HepG2 (cell line): ENCODE data around the gene DHRS12. TPM values are rescaled to one million over a fixed set of nuclear protein-coding genes. Genes with fewer than 3 reads are reported as not detected.

ENCODE experiments used
- ATF1 ChIP-seq: IDR thresholded peaks from 2 replicates; pipeline ENCODE4 v1.6.1; 2016; ENCODE audit warnings: mild to moderate bottlenecking, control low read depth
- ATF7 ChIP-seq, 2 experiments: fragments of 450-650 bp in 1 of 2; sonication (generic) in 1 of 2; formaldehyde crosslinking in 1 of 2; IDR thresholded peaks; 2 replicates each; pipeline versions ENCODE4 v1.4.0 to v1.6.1; 2016 to 2020; ENCODE audit warnings: antibody characterized with exemption in 1 of 2, mild to moderate bottlenecking in 1 of 2, missing genetic modification reagents in 1 of 2
- CREBL2 ChIP-seq: sonication (generic); formaldehyde crosslinking; IDR thresholded peaks from 2 replicates; pipeline ENCODE4 v1.8.1; 2023; ENCODE audit warnings: missing genetic modification reagents, mild to moderate bottlenecking, borderline replicate concordance
- DMAP1 ChIP-seq: IDR thresholded peaks from 2 replicates; pipeline ENCODE4 v1.6.1; 2016
- MLXIP ChIP-seq: sonication (generic); formaldehyde crosslinking; IDR thresholded peaks from 2 replicates; pipeline ENCODE4 v1.9.0; 2021; ENCODE audit warnings: missing genetic modification reagents, borderline replicate concordance
- MXD1 ChIP-seq: sonication (generic); formaldehyde crosslinking; IDR thresholded peaks from 2 replicates; pipeline ENCODE4 v1.4.0; 2020; ENCODE audit warnings: mild to moderate bottlenecking, missing genetic modification reagents
- ZBTB25 ChIP-seq: IDR thresholded peaks from 2 replicates; pipeline ENCODE4 v1.6.1; 2018; ENCODE audit warnings: missing genetic modification reagents
- ZKSCAN1 ChIP-seq: fragments of 150-350 bp; IDR thresholded peaks from 2 replicates; pipeline ENCODE4 v1.6.1; 2014; ENCODE audit warnings: low read length
- ZNF512B ChIP-seq: sonication (generic); formaldehyde crosslinking; IDR thresholded peaks from 2 replicates; pipeline ENCODE4 v1.5.1; 2020; ENCODE audit warnings: missing genetic modification reagents, mild to moderate bottlenecking, borderline replicate concordance
- ZNF619 ChIP-seq: sonication (generic); formaldehyde crosslinking; IDR thresholded peaks from 2 replicates; pipeline ENCODE4 v1.4.0; 2020; ENCODE audit warnings: mild to moderate bottlenecking, missing genetic modification reagents
- ZNF687 ChIP-seq: sonication (generic); formaldehyde crosslinking; IDR thresholded peaks from 2 replicates; pipeline ENCODE4 v1.5.1; 2020; ENCODE audit warnings: mild to moderate bottlenecking, missing genetic modification reagents, moderate library complexity
- polyA plus RNA-seq, 8 experiments: library from polyadenylated mRNA; depleted of rRNA in 3 of 8; stranded (reverse) in 7 of 8; unstranded in 1 of 8; fragments of >200 nt; fragmentation: Illumina TruSeq in 4 of 8; extraction: Trizol in 4 of 8; gene quantifications; 2 replicates each; pipeline versions ENCODE4 v1.2.1 to v1.2.3, GENCODE V29; 2011 to 2016; ENCODE audit warnings: low read depth in 4 of 8, missing spikeins in 1 of 8, mixed read lengths in 1 of 8; ENCODE audit not compliant: insufficient read depth in 1 of 8
- total RNA-seq, 5 experiments: library from RNA; depleted of rRNA; stranded (reverse); fragments of >200 nt; fragmentation: Illumina TruSeq; extraction: Trizol; gene quantifications; 2 replicates each; pipeline ENCODE4 v1.2.3, GENCODE V29; 2016; ENCODE audit warnings: low read depth in 1 of 5

Gene DHRS12
- total and polyA plus RNA-seq, 2 of the 13 experiments (the other 11 are each of a cell fraction or from before 2014, with no cell fraction given) = 7.2 to 8.4 TPM

- TF ChIP-seq CREBL2 (CRISPR knock-in tag) (no peak), ZNF687 (CRISPR knock-in tag) (no peak), DMAP1 (no peak), ZNF619 (CRISPR knock-in tag) (no peak), ATF7 (IDR thresholded peaks at IDR 0.05) (no peak), ATF7 (CRISPR knock-in tag; IDR thresholded peaks at IDR 0.05) (no peak), MXD1 (CRISPR knock-in tag) (no peak), ATF1 (no peak), MLXIP (CRISPR knock-in tag) (no peak), ZBTB25 (CRISPR knock-in tag) (no peak), ZKSCAN1 (no peak), ZNF512B (CRISPR knock-in tag) (no peak)
Observed at GRCh38 chr13:51805313-51805712, 1.4 kb upstream of the DHRS12 start (continued).
